Stimulated activated CD4-positive, alpha-beta T cell treated with anti-CD3 and anti-CD28 coated beads, TNF-alpha, amount 100 ng/mL, for 4 hours (primary cell): ENCODE measurements around the gene C20orf173.
"Not testable (repeated sequence)": the region's sequence is repeated elsewhere in the genome, so short reads cannot be mapped to it uniquely, and the experiment has no call there.

Source experiments
- DNase-seq, 3 experiments: peaks; one replicate each; pipeline ENCODE4 v3.0.0-alpha.2; 2020; ENCODE audit warnings: low read depth in 3 of 3

C20orf173 gene

GRCh38 chr20:35546127-35546526 lies 16.7 kb upstream of the C20orf173 start:
- DNase-seq, result no peak

DNA sequence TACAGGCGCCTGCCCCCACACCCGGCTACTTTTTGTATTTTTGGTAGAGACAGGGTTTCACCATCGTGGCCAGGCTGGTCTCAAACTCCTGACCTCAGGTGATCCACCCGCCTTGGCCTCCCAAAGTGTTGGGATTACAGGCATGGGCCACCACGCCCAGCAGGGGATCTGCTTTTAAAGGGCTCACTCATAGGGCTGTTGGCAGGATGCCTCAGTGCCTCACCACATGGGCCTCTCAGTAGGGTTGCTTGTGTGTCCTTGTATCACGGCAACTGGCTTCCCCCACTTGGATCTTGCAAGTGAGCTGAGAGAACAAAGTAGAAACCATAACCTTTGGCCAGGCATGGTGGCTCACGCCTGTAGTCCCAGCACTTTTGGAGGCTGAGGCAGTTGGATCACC lies 15.5 kb upstream of the C20orf173 start:
- DNase-seq, result not testable (repeated sequence)

- no peak for DNase-seq
Observed at GRCh38 chr20:35544436-35544835, 15.0 kb upstream of the C20orf173 start.

GRCh38 chr20:35542990-35543389 lies 13.5 kb upstream of the C20orf173 start:
- DNase-seq, result no peak

DNA sequence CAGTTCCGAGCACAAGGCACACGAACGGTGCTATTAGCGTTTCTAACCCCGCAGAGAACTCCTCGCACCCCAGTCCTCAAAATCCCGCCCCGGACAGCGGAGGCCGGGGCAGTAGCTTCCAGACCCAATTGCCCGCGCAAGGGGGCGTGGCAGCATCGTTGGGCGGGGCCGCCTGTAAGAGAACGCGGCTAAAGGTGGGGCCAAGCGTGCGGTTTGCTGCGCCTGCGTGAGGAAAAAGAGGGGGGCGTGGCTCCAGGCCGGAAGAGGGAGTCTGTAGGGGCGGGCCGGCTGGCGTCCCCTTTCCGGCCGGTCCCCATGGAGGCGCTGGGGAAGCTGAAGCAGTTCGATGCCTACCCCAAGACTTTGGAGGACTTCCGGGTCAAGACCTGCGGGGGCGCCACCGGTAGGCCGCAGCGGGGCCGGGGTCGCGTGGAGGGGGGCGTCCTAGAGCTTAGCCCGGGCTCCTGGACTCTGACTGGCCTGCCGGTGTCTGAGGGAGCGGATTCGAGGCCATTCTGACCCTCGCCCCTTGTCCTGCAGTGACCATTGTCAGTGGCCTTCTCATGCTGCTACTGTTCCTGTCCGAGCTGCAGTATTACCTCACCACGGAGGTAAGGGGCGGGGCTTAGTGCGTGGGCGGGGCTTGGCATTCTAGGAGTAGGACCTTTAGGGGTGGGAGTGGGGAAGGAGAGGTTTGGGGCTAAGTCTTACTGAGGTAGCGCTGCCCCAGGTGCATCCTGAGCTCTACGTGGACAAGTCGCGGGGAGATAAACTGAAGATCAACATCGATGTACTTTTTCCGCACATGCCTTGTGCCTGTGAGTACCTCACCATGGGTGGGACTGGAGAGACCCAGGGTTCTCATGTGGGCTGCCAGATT lies 12.6 kb upstream of the C20orf173 start, which contains the start of gene ERGIC3:
Gene ERGIC3 (plus strand): TSS at position 296 of the 880 bp plus-strand sequence. CDS start 20 bp downstream, at position 316.
- peak; percentile 94 to 95 (median 95) for DNase-seq

GRCh38 chr20:35541118-35541782 lies 11.8 kb upstream of the C20orf173 start:
- no peak for DNase-seq

DNA sequence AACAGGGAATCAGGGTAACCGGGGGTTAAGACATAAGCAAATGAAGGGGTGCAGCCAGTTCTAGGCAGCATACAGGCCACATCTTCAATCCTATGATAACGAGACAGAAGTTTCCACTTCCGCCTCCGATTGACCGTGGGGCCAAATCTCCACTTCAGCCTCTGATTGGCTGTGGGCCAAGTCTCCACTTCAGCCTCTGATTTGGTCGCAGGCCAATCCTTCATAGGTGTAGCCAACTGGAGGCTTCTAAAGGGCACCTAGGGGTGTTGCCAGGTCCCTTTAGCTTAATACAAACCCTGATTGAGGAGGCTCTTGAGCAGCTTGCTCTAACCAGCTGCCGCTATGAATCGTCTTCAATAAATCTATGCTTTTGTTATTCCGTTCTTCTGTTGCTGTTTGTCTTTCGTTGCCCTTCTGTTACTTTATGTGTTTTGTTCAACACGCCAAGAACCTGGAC lies 10.3 kb upstream of the C20orf173 start:
- DNase-seq, result no peak

- DNase-seq, result no peak
Observed at GRCh38 chr20:35527122-35527769, 2.2 kb downstream of the C20orf173 start.

DNA sequence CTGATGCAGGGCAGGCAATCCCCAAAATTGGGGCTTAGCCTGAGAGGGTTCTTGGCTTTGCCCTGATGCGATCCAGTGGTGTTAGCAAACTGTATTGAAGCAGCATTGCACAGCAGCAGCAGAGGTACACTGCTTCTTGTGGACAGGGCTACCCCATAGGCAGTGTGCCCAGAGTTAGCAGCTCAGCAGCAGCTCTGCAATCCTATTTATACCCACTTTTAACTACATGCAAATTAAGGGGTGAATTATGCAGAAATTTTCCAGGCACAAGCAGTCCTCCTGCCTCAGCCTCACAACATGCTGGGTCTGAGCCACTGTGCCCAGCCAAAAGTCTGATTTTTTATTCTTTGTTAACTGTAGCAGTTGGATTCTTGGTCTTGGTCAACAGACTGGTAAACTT lies 3.8 kb downstream of the C20orf173 start:
- no peak for DNase-seq

DNA sequence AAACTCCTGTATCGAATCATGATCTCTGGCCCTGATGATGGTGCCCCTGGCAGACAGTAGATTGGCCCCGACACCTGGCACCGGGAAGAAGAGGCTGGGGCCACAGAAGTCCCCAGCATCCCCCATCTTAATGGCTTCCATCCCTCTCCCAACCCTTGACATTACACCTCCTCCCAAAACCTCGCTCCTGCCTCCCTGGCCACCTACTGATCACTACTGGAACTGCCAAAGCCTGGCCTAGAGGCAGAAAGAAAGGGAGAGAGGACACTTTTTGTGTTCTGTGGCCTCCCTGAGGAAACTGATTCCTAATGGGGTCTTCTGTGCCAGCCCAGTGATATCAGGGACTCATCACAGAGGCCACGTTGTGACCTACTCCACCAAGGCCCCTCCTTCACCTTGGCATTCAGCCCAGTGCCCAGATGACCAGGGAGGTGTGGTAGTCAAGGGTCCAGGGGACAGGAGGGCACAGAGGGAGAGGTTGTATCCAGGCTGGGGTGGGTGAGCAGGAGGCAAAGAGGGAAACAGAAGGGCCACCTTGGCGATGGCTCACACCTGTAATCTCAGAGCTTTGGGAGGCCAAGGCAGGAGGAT lies 6.1 kb downstream of the C20orf173 start:
- no peak for DNase-seq

- no peak for DNase-seq
Observed at GRCh38 chr20:35518955-35519354, 10.5 kb downstream of the C20orf173 start.

DNA sequence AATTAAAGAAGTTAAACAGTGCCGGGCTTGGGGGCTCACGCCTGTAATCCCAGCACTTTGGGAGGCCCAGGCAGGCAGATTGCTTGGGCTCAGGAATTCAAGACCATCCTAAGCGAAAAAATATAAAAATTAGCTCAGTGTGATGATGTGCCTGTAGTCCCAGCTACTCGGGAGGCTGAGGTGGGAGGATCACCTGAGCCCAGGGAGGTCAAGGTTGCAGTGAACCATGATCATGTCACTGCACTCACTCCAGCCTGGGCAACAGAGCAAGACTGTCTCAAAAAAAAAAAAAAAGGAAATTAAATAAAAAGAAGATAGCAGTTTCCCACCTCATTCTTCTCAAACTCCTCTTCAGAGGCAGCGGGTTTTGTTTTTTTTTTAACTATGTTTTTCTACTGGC lies 11.7 kb downstream of the C20orf173 start:
- DNase-seq, result not testable (repeated sequence)

DNA sequence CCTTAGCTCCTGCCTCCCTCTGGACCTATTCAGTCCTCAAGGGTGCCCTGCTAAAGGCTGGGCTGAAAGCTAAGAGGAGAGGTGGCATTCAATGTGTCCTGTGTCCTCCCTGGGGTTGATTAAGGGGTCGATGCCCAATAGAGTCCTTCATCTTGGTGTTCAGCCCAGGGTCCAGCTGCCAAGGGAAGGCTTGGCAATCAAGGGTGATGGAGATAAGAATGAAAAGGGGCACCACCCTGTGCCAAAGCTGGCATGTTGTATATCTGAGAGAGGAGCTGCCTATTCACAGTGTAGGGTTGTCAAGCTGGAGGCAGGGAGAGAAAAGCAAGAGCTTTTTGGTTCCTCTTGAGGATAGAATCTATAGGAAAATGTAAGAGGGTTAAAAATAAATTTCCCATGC lies 12.3 kb downstream of the C20orf173 start:
- no peak for DNase-seq

DNA sequence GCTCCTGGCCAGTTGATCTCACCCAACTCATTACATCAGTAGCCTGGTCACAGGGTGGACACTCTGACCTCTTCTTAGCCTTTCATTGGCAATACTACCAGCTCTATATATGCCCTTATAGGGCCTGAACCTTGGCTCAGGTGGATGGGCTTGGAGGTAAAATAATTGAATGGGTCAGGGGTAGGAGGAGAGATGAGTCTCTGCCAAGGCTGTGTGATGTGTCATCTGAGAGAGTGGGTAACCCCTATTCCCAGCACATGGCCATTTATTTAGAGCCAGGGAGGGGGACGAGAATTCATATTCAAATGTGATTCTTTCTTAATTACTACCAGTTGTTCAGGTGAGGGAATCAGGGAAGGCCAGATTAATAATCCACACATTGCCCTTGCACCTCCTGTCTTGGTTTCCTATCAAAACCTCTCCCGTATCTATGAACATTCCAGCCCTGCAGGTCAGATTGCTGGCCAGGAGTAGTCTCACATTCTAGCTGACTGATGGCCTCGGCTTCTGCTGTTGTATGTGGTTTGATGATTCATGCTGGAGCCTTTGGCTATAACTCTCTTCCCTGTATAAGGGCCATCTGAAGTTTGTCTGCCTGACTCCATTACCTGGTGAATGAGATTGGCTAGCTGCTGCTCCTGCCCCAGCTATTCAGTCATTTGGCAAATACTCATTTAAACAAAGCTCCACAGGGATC lies 13.4 kb downstream of the C20orf173 start:
- no peak for DNase-seq

DNA sequence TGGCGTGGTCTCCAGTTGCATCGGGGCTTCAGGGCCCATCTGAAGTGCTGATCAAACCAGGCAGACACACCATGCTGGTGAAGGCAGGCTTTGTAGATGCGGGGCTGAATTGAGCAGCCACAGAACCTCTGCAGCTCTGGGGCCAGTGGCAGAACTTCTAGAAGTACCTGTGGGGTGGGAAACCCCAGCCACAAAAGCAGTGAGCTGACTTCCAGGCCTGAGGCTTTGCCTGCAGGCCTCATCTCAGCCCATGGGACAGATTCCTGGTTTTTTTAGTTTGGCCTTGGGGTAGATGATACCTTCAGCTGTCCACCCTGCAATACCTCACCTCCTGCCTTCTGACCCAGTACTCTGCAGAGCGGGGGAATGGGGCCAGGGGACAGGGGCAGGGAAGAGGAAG lies 14.1 kb downstream of the C20orf173 start:
- no peak for DNase-seq

- DNase-seq, result no peak
Observed at GRCh38 chr20:35514371-35514932, 15.0 kb downstream of the C20orf173 start.

- no peak for DNase-seq
Observed at GRCh38 chr20:35511814-35512420, 17.5 kb downstream of the C20orf173 start.

GRCh38 chr20:35510951-35511735 lies 18.3 kb downstream of the C20orf173 start:
- no peak for DNase-seq

- no peak for DNase-seq
Observed at GRCh38 chr20:35508493-35509218, 20.8 kb downstream of the C20orf173 start.
